Liver (tissue), 9 donors: Measurements from ENCODE around the gene VDAC1. TPM values are rescaled to one million over a fixed set of nuclear protein-coding genes. Genes with fewer than 3 reads are reported as not detected.

Experiments used
- DNase-seq: peaks from one replicate; pipeline ENCODE4 v3.0.0-alpha.2; 2017; ENCODE audit warnings: low spot score
- H3K27ac ChIP-seq, 2 donors: one replicate each; pipeline ENCODE4 v1.7.0; 2013; ENCODE audit warnings: inconsistent platforms in 2 of 2, low read length in 2 of 2, control low read depth in 1 of 2, low read depth in 1 of 2, mild to moderate bottlenecking in 1 of 2
- H3K27me3 ChIP-seq, 4 donors: one replicate each; pipeline versions ENCODE4 v1.6.1 to v1.7.0; 2013; ENCODE audit warnings: low read length in 3 of 4, inconsistent platforms in 1 of 4, mild to moderate bottlenecking in 1 of 4, moderate library complexity in 1 of 4; ENCODE audit not compliant: control insufficient read depth in 4 of 4, insufficient read depth in 4 of 4
- H3K36me3 ChIP-seq, 4 donors: one replicate each; pipeline versions ENCODE4 v1.6.1 to v1.7.0; 2013; ENCODE audit warnings: low read length in 3 of 4, mild to moderate bottlenecking in 3 of 4, low read depth in 1 of 4, moderate library complexity in 1 of 4; ENCODE audit not compliant: control insufficient read depth in 4 of 4, insufficient read depth in 3 of 4
- H3K4me1 ChIP-seq, 4 donors: one replicate each; pipeline versions ENCODE4 v1.6.1 to v1.7.0; 2013; ENCODE audit warnings: low read length in 3 of 4, mild to moderate bottlenecking in 3 of 4, moderate library complexity in 1 of 4; ENCODE audit not compliant: control insufficient read depth in 4 of 4, insufficient read depth in 4 of 4
- H3K4me3 ChIP-seq, 3 donors: one replicate each; pipeline versions ENCODE4 v1.6.1 to v1.7.0; 2013; ENCODE audit warnings: low read length in 3 of 3, control low read depth in 1 of 3, low read depth in 1 of 3, mild to moderate bottlenecking in 1 of 3
- H3K9ac ChIP-seq, 2 donors: one replicate each; pipeline ENCODE4 v1.7.0; 2013; ENCODE audit warnings: low read length in 2 of 2, mild to moderate bottlenecking in 2 of 2, moderate library complexity in 2 of 2, control low read depth in 1 of 2, low read depth in 1 of 2
- H3K9me3 ChIP-seq, 4 donors: one replicate each; pipeline versions ENCODE4 v1.6.1 to v1.7.0; 2013; ENCODE audit warnings: low read length in 3 of 4; ENCODE audit not compliant: control insufficient read depth in 4 of 4
- ATF3 ChIP-seq: IDR thresholded peaks from 2 replicates; pipeline ENCODE4 v1.6.1; 2016; ENCODE audit warnings: antibody characterized with exemption
- CTCF ChIP-seq: fragments of 150-350 bp; IDR thresholded peaks from 2 replicates; pipeline ENCODE4 v1.5.1; 2017; ENCODE audit warnings: improper control_type of control experiment, low read depth, low read length; ENCODE audit not compliant: missing input control
- FOXA1 ChIP-seq: IDR thresholded peaks from 2 replicates; pipeline ENCODE4 v1.6.1; 2016; ENCODE audit warnings: antibody characterized with exemption
- FOXA2 ChIP-seq: IDR thresholded peaks from 2 replicates; pipeline ENCODE4 v1.6.1; 2016; ENCODE audit warnings: antibody characterized with exemption
- GABPA ChIP-seq, 2 donors: IDR thresholded peaks in 1 of 2; conservative IDR thresholded peaks in 1 of 2; 2 replicates each; pipeline ENCODE4 v1.6.1; 2016; ENCODE audit warnings: antibody characterized with exemption in 2 of 2, mild to moderate bottlenecking in 1 of 2, moderate library complexity in 1 of 2
- HNF4A ChIP-seq, 2 donors: conservative IDR thresholded peaks; 2 replicates each; pipeline ENCODE4 v1.6.1; 2016; ENCODE audit warnings: antibody characterized with exemption in 2 of 2, mild to moderate bottlenecking in 2 of 2
- HNF4G ChIP-seq: IDR thresholded peaks from 2 replicates; pipeline ENCODE4 v1.6.1; 2016; ENCODE audit warnings: antibody characterized with exemption
- JUND ChIP-seq, 2 donors: IDR thresholded peaks; 2 replicates each; pipeline ENCODE4 v1.6.1; 2016; ENCODE audit warnings: antibody characterized with exemption in 2 of 2
- MAX ChIP-seq: IDR thresholded peaks from 2 replicates; pipeline ENCODE4 v1.6.1; 2016; ENCODE audit warnings: antibody characterized with exemption
- RAD21 ChIP-seq, 2 donors: IDR thresholded peaks; 2 replicates each; pipeline ENCODE4 v1.6.1; 2016; ENCODE audit warnings: antibody characterized with exemption in 2 of 2, mild to moderate bottlenecking in 2 of 2
- RXRA ChIP-seq, 2 donors: IDR thresholded peaks; 2 replicates each; pipeline ENCODE4 v1.6.1; 2017 to 2018; ENCODE audit warnings: antibody characterized with exemption in 2 of 2, mild to moderate bottlenecking in 1 of 2
- SP1 ChIP-seq: IDR thresholded peaks from 2 replicates; pipeline ENCODE4 v1.6.1; 2018; ENCODE audit warnings: antibody characterized with exemption, mild to moderate bottlenecking
- TAF1 ChIP-seq: conservative IDR thresholded peaks from 2 replicates; pipeline ENCODE4 v1.6.1; 2016; ENCODE audit warnings: antibody characterized with exemption, mild to moderate bottlenecking
- YY1 ChIP-seq: IDR thresholded peaks from 2 replicates; pipeline ENCODE4 v1.6.1; 2016; ENCODE audit warnings: antibody characterized with exemption, mild to moderate bottlenecking
- ZBTB33 ChIP-seq: IDR thresholded peaks from 2 replicates; pipeline ENCODE4 v1.6.1; 2016; ENCODE audit warnings: antibody characterized with exemption
- WGBS: extraction: QIAGEN DNeasy Blood & Tissue Kit; methylation state at CpG from one replicate; pipeline ENCODE4 v1.1.7; 2013; 5-methylcytosine and 5-hydroxymethylcytosine counted together
- polyA plus RNA-seq, 2 donors: library from polyadenylated mRNA; stranded (reverse) in 1 of 2; unstranded in 1 of 2; fragments of 200-250 nt in 1 of 2; fragments of >200 nt in 1 of 2; fragmentation: Nextera tagmentation in 1 of 2; extraction: Ambion mirVana in 1 of 2; gene quantifications; one replicate each; pipeline versions ENCODE4 v1.2.1 to v1.2.3, GENCODE V29; 2013 to 2015
- total RNA-seq, 2 donors: library from RNA; depleted of rRNA; stranded (reverse); fragments of >200 nt; gene quantifications; one replicate each; pipeline ENCODE4 v1.2.3, GENCODE V29; 2014
- TF ChIP-seq, protein P1 (sequence below): IDR thresholded peaks from 2 replicates; pipeline ENCODE4 v1.6.1; 2016; ENCODE audit warnings: antibody characterized with exemption, mild to moderate bottlenecking
- donor health status: healthy.
- donor health status: healthy.
- donor health status: healthy.
- donor health status: healthy.
- donor health status: healthy.

VDAC1 gene
- total and polyA plus RNA-seq, 4 donors, result 85.4 to 139 (median 121) TPM

DNA sequence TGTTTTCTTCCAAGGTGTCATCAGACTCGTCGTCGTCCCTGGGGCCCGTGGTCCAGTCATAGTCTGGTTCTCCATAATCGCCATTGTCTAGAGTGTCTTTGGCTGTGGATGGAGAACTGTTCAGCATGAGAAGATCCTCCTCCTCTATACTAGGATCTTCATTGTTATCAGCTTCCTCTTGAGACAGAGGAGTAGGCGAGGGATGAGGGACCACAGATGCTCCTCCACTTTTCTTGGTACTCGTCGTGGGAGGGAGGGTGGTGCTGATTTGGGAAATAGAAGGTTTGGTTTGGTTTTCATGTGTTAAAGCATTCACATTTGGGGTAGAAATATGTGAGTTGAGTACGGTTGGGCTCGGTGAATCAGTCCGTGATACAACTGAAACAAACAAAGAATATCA lies 45.1 kb downstream of the VDAC1 start:
- TF ChIP-seq FOXA2 (no peak), HNF4G (no peak), MAX (no peak), JUND (IDR thresholded peaks at IDR 0.05) (no peak), ZBTB33 (no peak), RAD21 (IDR thresholded peaks at IDR 0.05) (no peak), YY1 (no peak), HNF4A (conservative IDR thresholded peaks at IDR 0.05) (no peak), CTCF (no peak), FOXA1 (no peak), SP1 (no peak), ATF3 (no peak), TAF1 (no peak), RXRA (IDR thresholded peaks at IDR 0.05) (no peak)
- TF ChIP-seq, protein P1, sequence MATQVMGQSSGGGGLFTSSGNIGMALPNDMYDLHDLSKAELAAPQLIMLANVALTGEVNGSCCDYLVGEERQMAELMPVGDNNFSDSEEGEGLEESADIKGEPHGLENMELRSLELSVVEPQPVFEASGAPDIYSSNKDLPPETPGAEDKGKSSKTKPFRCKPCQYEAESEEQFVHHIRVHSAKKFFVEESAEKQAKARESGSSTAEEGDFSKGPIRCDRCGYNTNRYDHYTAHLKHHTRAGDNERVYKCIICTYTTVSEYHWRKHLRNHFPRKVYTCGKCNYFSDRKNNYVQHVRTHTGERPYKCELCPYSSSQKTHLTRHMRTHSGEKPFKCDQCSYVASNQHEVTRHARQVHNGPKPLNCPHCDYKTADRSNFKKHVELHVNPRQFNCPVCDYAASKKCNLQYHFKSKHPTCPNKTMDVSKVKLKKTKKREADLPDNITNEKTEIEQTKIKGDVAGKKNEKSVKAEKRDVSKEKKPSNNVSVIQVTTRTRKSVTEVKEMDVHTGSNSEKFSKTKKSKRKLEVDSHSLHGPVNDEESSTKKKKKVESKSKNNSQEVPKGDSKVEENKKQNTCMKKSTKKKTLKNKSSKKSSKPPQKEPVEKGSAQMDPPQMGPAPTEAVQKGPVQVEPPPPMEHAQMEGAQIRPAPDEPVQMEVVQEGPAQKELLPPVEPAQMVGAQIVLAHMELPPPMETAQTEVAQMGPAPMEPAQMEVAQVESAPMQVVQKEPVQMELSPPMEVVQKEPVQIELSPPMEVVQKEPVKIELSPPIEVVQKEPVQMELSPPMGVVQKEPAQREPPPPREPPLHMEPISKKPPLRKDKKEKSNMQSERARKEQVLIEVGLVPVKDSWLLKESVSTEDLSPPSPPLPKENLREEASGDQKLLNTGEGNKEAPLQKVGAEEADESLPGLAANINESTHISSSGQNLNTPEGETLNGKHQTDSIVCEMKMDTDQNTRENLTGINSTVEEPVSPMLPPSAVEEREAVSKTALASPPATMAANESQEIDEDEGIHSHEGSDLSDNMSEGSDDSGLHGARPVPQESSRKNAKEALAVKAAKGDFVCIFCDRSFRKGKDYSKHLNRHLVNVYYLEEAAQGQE, result no peak
- Histone ChIP-seq H3K4me3 (no peak overlapping the region), H3K9ac (no peak overlapping the region), H3K9me3 (no peaks in the 10 kb centered on the region), H3K27ac (no peak overlapping the region), H3K36me3 (peaks cover 2 to 9% (median 4%) of the 10 kb centered on the region in 4 donors), H3K4me1 (no peaks in the 10 kb centered on the region), H3K27me3 (no peaks in the 10 kb centered on the region)
- WGBS, result 96% methylated on average over 11 of the region's 11 CpGs
- no peak for DNase-seq

DNA sequence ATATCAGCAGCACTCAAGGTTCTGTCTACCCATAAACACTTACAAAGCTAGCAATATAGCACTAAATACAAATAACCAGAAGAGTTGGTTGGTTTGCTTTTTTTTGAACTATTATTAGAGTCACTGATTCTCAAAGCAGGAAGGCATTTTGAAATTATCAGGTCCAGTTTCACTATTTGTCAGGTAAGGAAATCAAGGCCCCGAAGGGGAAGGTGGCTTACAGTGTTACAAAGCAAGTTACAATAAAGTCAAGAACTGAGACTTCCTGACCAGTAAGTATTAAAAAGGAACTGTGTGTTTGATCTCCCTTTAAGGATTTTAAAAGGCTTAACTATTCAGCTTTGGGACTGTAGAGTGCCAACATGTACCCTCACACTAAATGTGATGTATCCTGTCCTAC lies 47.2 kb downstream of the VDAC1 start:
- no peak overlapping the region for H3K4me3 ChIP-seq
- no peak for DNase-seq
- H3K36me3 ChIP-seq, result peaks cover 2 to 9% (median 4%) of the 10 kb centered on the region in 4 donors
- H3K9ac ChIP-seq, result no peak overlapping the region
- H3K4me1 ChIP-seq, result peaks cover 0 to 14% (median 11%) of the 10 kb centered on the region in 4 donors
- no peaks in the 10 kb centered on the region for H3K9me3 ChIP-seq
- H3K27ac ChIP-seq, result no peak overlapping the region
- H3K27me3 ChIP-seq, result no peaks in the 10 kb centered on the region
- WGBS, result 83% methylated on average over 1 of the region's 1 CpG
- TF ChIP-seq GABPA (IDR thresholded peaks at IDR 0.05 in 1 of 2, conservative IDR thresholded peaks at IDR 0.05 in 1 of 2) (no peak), HNF4G (no peak), JUND (IDR thresholded peaks at IDR 0.05) (no peak), MAX (no peak), FOXA2 (no peak), TAF1 (no peak), YY1 (no peak), HNF4A (conservative IDR thresholded peaks at IDR 0.05) (no peak), ATF3 (no peak), RXRA (IDR thresholded peaks at IDR 0.05) (no peak)
- TF ChIP-seq, protein P1, result no peak
